Endothelial cell of hepatic sinusoid (primary cell): Measurements from ENCODE around the gene FKBP9.
"Not testable (repeated sequence)": the region's sequence is repeated elsewhere in the genome, so short reads cannot be mapped to it uniquely, and the experiment has no call there.

Source experiments
- in situ Hi-C: cut with HindIII; loops from 2 replicates; pipeline ENCODE4 v1.10.0; 2017; ENCODE audit warnings: low sequenced_read_pairs

Gene FKBP9

DNA sequence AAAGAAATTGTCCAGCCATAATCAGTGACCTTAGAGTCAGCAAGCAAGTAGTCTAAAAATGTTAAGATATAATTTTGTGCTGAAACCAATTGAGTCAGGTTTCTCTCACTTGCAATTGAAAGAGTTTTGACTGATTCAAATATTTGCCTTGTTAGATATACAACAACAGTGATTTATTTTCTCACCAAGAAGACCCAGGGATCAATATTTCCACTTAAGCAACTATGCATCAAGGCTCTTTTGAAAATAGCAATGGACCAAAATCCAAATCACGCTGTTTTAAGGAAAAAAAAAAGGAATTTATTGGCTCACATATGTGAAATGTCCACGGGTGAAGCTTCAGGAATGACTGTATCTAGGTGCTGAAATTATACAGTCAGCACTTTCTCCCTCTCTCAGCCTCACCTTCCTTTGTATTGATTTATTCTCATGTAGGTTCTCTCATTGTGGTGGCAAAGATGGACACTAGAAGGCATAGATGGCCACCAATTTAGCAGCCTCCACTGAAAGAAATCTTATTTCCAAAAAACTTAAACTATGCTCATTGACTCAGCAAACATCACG, 9.7 kb upstream of the FKBP9 start:
- in situ Hi-C loops: loop anchor here (5.0 to 25.0 kb wide), 2 partner anchors 55 to 115 kb away; partner anchors contain the start of genes KBTBD2 and NT5C3A

DNA sequence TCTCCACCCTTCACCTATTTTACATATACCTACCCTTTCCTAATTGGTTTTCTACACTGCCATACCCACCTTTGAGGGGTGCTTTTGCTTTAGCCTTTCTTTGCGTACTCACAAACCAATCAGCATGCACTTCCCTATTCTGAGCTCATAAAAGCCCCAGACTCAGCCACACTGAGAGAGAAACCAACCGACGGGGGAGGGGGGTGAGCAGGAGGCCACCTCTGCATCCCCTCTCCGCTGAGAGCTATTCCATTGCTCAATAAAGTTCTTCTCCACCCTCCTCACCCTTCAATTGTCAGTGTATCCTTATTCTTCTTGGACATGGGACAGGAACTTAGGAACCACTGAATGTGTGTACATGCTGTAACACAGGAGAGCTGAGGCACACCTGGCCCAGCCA, 9.0 kb upstream of the FKBP9 start:
- in situ Hi-C loops: loop anchor here (5.0 to 25.0 kb wide), 2 partner anchors 56 to 114 kb away; partner anchors contain the start of genes KBTBD2 and NT5C3A

DNA sequence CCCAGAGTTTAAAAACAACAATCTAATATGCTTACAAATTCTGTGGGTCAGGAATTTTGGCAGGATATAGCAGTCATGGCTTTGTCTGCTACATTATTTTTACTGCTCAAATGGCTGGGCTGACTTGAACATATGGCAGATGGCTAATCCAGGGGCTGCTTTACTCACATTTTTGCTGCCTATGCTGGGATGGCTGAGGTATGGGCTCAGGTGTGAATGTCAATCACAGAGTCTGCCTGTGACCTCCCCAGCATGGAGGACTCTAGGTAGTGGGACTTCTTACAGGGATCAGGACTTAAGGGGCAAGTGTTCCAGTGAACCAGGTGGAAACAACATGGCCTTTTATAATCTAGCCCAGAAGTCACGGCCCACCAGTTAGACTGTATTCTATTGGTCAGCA, 4.4 kb upstream of the FKBP9 start:
- in situ Hi-C loops: no loop called here

DNA sequence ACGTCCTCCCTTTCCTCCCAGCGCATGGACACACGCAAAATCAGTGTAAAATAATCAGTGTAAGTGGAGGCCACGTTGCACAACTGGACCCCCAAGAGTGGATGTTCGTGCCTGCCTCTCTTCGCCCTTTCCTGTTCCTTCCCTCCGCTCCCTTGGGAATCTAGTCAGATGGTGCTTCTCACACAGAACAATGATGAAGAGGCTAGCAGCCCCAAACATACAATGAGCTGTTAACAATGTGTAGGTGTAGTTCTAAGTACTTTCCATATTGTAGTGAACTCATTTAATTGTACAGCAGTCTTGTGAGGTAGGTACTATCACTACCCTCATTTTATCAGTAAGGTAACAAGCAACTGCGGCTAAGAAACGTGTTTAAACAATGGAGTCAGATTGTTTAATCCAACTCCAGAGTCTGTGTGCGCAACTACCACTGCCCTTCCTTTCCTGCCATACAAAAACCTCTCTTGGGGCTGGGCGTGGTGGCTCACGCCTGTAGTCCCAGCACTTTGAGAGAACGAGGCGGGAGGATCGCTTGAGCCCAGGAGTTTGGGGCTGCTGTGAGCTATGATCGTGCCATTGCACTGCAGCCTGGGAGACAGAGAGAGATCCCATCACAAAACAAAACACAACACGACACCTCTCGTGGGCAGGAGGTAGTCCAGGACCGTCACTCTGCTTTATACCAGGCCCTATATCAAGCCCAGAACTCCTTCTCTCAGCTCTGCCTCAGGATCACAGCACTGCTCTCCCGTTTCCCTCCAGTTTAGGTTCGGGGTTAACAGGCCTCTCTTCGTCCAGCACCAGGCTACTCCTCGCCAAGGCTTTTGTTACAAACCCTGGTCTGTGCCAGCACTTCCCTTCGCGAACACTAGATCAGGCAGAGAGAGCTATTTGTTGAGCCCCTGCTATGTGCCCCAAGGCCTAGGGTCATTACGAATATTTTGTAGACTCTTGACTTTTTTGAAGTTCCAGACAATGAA, 1.1 kb downstream of the FKBP9 start:
- in situ Hi-C loops: no loop called here

DNA sequence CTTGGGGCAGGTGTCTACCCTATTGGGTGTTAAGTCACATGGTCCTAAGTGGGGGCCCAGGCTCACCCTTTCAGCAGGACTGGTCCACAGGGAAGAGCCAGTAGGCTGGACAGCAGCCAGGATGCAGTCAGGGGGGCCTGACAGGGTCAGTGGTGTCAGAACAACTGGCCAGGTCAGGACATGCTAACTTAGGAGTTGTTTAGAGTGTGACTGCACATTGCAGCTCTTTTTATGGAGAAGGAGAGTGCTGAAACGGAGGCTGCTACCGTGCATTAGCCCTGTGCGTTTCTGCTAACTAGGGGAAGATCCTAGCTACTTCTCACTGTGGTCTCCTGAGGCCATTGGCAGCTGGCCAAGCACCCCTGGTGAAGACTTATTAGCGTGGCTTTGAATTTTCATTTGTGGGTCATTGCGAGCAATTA, 6.7 kb downstream of the FKBP9 start:
- in situ Hi-C loops: not testable (repeated sequence)

DNA sequence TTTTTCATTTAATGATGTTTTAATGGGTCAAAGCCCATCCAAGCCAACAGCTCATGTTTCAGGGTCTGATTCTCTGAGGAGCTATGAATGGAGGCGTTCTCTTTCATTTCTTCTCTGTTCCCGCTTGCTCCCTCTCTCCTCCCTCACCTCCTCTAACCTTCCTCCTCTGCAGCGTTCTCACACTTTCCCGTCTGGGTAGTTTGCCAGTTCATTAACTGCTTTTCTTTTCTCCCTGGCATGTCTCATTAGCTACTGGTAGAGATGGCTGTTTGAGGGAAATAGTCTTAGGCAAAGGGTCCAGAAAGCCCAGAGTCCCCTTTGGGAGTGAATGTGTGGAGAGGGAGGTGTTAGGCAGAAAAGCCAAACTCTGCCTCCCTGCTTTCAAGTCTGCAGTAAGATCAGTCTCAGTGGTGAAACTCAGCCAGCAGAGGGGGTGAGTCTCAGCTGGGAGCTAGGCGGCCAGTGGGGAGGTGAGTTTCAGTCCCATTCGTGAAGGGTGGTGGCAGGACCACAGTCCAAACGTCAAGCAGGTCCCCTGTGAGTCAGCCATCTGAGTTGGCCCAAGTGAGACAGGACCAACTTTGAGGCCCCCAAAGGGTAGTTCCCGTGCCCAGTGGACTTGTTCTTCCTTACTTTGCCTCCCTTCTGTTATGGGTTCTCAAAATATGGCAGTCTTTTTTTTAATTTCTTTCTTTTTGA, 7.4 kb downstream of the FKBP9 start:
- in situ Hi-C loops: not testable (repeated sequence)

DNA sequence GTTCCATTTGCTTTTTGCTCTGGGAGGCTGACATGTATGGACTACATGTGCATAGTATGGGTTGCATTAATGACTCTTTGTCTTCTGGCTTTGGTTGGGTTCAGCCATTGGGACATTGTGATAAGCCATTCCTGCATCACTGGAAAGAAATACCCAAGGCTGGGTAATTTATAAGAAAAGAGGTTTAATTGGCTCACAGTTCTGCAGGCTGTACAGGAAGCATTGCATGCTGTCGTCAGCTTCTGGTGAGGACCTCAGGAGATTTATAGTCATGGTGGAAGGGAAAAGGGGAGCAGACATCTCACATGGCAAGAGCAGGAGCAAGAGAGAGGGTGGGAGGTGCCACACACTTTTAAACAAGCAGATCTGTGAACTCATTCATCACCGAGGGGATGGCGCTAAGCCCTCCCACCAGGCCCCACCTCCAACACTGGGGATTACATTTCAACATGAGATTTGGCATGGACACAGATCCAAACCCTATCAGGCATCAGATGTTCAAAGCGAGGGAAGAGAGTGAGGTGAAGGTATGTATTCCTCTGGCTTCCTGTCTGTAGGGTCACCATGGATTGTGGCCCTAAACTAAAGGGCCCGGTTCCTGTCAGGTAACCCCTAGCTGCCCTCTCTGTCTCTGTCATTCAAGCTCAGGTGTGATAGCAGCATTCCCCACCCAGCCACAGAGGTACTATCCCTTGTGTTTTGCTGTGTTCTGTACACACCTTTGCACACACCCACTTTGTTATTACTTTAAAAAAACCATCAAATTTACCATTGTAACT, 9.4 kb downstream of the FKBP9 start:
- in situ Hi-C loops: not testable (repeated sequence)

DNA sequence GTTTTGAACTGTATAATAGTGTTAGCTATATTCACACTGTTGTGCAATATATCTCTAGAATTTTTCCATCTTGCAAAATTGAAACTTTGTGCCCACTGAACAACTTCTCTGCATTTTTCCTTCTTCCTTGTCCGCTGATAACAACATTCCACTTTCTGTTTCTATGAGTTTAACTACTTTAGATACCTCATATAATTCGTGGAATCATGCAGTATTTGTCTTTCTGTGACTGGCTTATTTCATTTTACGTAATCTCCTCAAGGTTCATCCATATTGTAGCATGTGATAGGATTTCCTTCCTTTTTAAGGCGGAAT, 10.0 kb downstream of the FKBP9 start:
- in situ Hi-C loops: not testable (repeated sequence)

DNA sequence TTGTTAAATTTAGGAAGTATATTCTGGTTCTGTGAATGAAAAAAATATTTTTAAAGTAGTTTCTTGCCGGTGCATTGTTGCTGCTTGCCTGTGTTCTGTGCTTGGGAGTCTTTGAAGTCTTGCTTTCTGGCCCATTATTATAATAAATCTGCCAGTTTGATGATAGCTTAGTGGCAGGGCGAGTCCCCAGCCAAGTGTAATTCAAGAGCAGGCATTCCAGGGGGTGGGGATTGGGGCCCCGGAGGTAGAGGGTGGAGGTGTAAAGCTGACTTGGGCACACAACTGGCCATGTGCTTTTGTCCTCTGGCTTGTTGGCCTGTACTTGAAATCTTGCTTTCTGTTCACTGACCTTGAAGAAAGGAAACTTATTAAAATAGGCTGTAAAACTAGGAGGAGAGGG, 14.7 kb downstream of the FKBP9 start:
- in situ Hi-C loops: not testable (repeated sequence)

DNA sequence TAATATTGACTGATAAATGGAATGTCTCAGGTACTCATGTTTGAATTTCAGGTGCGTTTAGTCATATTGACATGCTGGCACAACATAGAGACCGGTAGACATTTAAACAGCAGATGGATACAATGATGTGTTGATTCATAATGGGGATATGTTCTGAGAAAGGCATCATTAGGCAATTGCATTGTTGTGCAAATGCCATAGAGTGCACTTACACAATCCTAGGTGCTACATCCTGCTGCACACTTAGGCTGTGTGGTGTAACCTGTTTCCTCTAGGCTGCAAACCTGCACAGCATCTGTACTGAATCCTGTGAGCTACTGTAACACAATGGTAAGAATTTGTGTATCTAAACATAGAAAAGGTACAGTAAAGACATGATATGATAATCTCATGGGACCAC, 19.9 kb downstream of the FKBP9 start:
- in situ Hi-C loops: not testable (repeated sequence)

DNA sequence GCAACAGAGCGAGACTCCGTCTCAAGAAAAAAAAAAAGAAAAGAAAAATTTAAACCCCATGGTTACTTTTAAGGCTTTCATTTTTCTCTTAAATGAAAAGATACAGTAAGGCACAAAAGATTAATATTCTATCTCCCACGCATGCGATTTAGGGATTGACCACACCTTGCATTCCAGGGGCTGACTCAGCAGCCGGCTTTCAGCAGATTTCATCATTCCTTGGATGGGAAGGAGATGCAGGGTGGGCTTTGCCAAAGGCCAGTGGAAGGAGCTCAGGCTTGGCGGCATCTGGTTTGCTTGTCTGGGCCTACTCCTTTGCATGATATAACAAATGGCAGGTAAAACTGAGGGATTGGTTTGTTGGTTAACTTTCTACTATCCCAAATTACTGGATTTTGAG, 22.0 kb downstream of the FKBP9 start:
- in situ Hi-C loops: not testable (repeated sequence)

DNA sequence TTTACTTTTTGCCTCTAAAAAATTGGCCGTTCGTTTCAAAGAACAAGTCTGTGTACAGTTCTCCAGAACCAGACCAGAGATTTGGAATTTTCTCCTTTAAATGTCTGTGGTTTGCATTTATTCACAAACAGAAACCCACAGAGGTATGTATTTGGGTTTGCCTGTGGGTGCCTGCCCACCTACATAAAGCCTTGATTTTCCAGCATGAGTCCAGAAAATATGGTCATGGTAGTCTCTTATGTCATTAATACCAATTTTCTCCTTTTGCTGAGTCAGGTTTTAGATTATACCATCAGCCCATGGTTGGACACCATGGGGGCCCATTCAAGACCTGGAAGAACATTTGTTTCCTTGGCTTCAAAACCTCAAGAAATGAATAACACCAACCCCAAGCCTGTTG, 22.7 kb downstream of the FKBP9 start:
- in situ Hi-C loops: not testable (repeated sequence)

DNA sequence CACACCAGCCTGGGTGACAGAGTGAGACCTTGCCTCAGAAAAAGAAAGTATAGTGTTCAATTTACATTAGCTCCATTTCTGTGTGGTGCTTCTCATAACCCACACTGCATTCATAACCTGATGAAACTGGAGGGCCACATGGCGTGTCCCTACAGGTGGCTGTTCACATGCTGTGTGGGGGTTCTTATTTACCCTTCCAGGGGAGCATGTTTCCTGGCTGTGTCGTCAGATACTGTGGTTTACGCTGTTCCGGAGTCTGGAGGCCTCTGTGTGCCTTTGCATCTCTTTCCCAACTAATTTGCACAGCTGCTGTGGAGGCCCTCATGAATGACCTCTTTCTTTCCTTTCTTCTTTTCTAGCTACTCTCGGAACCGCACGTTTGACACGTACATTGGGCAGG, 30.9 kb downstream of the FKBP9 start:
- in situ Hi-C loops: not testable (repeated sequence)

DNA sequence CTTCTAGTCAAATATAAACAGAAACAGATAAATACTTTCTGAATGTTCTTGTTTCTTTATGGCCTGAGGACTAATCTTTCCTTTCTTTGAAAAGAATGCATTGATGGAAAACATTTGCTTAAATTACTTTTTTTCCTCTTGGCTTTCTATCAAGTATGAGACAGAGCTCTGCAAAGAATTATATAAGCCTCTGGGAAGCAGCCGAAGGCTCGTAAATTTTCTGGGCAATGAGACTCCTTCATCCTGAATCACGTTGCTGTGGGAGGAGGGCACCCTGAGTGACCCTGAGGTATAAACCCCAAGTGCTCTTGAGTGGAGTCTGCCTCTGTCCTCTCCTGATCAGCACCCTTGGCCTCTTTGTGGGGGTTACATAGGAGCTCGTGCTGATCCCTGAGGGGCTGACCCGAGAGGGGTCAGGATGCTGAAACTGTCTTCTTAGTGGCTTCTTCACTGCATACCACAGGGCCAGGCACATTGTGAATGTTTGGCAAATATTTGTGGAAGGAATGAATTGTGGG, 33.9 kb downstream of the FKBP9 start:
- in situ Hi-C loops: not testable (repeated sequence)

DNA sequence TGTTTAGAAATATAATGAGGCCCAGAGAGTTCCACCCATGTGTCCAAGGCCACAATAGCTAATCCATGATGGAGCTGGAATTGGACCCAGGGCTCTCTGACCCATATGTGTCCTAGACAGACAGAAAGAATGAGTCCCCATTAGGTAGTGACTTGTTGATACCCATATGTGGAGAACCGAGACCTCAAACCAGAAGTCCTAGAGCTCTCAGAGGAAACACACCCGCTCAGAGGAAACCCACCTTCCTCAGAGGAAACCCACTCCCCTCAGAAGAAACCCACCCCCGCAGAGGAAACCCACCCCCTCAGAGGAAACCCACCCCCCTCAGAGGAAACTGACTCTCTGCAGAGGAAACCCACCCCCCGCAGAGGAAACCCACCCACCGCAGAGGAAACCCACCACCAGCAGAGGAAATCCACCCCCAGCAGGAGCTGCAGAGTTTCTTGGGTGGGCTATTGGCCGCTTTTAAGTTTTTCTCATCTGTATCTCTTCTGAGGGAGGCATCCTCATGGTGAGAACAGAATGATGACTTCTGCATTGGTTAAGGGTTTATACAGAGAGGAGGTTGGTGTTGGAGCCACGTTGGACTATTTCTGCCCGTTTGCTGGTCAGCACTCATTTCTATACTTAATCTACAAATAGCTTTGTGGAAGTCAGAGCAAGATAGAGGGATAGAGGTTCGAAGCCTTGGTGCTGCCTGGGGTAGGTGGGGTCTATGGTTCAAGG, 34.9 kb downstream of the FKBP9 start:
- in situ Hi-C loops: not testable (repeated sequence)

DNA sequence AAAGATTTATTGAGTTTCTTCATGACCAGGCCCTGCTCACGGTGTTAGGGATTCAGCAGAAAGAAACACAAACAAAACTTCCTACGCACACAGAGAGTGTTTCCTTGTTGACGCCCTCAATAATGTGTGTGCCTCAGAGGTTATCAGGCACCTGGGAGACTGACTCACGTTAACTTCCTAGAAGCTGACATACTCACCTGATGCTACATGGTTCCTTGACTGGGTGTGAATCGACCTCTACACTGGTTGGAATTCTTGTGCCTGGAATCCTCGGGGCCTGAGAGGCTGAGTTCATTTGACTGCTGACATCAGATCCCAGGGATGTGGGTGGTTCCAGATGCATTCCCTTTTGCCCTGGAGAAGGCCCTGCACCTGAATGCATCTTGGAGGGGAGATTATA, 35.5 kb downstream of the FKBP9 start:
- in situ Hi-C loops: not testable (repeated sequence)

DNA sequence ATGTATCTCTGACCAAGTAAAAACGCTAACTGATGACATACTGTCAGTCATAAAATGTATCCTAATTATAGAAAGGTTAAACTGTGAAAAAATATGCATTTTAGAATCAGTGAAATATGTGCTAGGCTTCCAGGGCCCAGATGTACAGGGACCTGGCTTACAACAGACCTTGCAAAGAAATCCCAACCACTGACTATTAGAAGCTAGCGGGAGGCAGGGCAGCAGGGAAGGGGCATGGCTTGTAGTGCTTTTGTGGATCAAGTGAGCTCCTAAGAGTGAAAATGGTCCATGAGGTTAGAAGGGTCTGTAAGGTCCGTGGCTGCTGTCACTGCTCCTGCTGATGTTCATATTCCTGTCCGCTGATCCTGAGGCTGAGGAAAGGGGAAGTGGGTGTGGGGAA, 40.7 kb downstream of the FKBP9 start:
- in situ Hi-C loops: not testable (repeated sequence)

DNA sequence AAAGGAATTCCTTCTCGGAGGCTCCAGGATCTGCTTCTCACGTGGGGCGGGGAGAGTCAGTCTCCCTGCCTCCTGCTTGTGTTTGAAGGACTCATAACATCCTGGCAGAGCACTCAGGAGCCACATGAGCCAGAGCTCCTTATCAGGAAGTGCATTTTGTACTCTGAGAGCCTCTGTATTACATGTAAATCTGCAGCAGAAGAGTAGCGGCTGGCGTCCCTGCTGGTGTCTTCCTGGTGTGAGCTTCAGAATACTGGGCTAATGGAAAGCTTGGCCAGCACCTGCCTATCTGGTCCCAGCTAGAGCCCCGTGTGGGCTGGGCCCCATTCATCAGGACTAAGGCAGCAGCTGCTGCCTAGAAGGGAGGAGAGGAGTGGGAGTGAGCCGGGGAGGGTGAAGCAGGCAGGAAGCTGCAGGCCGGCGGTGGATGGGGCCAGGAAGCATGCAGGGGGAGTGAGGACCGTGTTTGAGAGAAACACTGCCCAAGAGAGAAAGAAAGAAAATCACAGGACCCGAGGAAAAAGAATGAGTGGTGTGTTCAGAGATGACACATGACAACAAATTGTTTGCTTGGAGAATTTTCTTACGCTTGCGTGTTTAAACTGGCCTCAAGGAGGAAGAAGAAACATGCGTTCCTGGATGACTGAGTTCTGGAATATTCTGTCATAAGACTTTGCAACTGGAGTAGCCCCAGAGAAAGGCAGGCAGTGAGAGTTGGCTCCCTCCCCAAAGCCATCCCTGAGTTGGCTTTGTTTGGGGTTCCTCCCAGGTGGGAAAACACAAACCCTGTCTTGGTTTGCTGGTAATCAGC, 41.3 kb downstream of the FKBP9 start:
- in situ Hi-C loops: not testable (repeated sequence)

DNA sequence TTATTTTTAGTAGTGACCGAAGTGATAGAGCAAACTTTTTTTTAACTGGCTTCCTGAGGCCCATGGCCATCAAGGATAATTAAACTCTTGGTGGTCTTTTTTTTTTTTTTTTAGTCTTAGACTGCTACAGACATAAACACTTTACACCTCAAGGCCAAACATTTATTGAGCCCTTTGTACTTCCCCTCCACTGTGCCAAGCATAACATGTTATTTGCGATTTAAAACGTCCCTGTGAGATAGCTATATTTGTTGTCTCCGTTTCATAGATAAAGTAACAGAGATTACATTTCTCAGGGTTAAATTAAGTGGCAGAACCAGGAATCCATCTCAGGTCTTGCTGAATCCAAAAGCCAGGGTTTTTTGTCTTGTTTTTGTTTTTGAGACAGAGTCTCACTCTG, 42.1 kb downstream of the FKBP9 start:
- in situ Hi-C loops: not testable (repeated sequence)
